KOPT-K1 (cell line): ENCODE measurements around the gene TRIM66.

Experiments used
- H3K27ac ChIP-seq: fragments of 200-600 bp; sonication (generic); 2 replicates; pipeline ENCODE4 v1.5.1; 2016; ENCODE audit warnings: antibody characterized with exemption, mild to moderate bottlenecking, low read depth, low read length; ENCODE audit not compliant: poor library complexity, severe bottlenecking
- H3K36me3 ChIP-seq: fragments of 200-600 bp; sonication (generic); 2 replicates; pipeline ENCODE4 v1.5.1; 2017; ENCODE audit warnings: antibody characterized with exemption, mild to moderate bottlenecking, low read length, moderate library complexity; ENCODE audit not compliant: insufficient read depth
- H3K9me3 ChIP-seq: fragments of 200-600 bp; sonication (generic); 2 replicates; pipeline ENCODE4 v1.5.1; 2017; ENCODE audit warnings: antibody characterized with exemption, low read length, mild to moderate bottlenecking; ENCODE audit not compliant: insufficient read depth, poor library complexity, severe bottlenecking

TRIM66 gene

DNA sequence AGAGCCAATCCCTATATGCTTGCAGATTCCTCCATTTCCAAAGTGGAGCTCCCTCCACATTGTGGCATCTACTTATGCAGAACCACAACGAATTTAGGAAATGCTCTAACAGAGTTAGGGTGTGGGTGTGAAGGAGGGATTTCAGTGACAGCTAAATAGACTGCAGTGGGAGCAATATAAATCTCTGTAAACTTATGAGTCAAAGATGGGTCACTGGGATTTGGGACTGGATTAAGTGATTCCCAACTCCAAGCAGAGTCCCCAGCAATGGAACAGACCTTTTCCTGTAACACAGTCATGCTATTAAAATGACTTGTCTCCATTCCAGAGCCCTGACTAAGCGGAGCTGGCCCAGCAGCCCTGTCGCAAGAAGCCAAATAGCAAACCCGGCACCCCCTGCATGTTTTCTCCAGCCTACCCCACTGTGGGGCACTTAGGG, 36.8 kb upstream of the TRIM66 start:
- H3K36me3 ChIP-seq = no peaks in the 10 kb centered on the region
- no peaks in the 10 kb centered on the region for H3K9me3 ChIP-seq
- no peak overlapping the region for H3K27ac ChIP-seq

GRCh38 chr11:8717876-8718753, 35.6 kb upstream of the TRIM66 start:
- Histone ChIP-seq H3K27ac (no peak overlapping the region), H3K9me3 (no peaks in the 10 kb centered on the region), H3K36me3 (no peaks in the 10 kb centered on the region)

DNA sequence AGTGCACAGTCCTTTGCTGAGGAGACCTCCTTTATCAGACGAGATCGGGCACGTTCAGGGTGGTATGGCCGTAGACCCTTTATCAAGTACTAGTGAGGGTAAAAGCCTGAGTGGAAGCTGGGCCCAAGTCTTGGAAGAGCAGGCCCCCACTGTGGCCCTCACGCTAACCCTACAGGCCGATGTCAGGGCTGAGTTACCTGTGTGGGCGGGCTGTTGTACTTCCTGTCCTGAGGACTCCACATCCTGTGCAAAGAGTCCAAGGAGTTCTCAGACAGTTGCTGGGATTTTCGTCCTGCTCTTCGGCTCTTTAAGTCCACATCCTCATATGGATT, 35.0 kb upstream of the TRIM66 start:
- no peaks in the 10 kb centered on the region for H3K9me3 ChIP-seq
- H3K36me3 ChIP-seq = no peaks in the 10 kb centered on the region
- H3K27ac ChIP-seq = no peak overlapping the region

DNA sequence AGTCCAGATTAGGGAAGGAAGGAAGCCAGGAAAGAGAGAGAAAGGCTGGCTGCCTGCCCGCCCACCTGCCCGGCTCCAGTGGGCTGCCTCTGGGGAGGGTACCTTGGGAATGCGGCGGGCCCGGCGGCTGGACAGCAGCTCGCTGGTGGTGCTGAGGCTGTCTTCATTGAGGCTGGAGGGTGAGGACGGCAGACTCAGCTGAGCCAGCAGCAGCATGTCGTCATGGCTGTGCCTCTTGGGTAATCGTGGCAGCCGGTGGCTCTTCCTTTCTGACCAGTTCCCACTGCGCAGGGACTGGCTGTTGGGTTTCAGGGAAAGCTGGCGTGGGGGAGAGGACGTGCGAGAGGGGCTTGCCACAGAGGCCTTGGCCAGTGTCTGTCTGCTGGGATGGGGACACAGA, 33.0 kb upstream of the TRIM66 start:
- H3K36me3 ChIP-seq = no peaks in the 10 kb centered on the region
- no peak overlapping the region for H3K27ac ChIP-seq
- H3K9me3 ChIP-seq = no peaks in the 10 kb centered on the region

DNA sequence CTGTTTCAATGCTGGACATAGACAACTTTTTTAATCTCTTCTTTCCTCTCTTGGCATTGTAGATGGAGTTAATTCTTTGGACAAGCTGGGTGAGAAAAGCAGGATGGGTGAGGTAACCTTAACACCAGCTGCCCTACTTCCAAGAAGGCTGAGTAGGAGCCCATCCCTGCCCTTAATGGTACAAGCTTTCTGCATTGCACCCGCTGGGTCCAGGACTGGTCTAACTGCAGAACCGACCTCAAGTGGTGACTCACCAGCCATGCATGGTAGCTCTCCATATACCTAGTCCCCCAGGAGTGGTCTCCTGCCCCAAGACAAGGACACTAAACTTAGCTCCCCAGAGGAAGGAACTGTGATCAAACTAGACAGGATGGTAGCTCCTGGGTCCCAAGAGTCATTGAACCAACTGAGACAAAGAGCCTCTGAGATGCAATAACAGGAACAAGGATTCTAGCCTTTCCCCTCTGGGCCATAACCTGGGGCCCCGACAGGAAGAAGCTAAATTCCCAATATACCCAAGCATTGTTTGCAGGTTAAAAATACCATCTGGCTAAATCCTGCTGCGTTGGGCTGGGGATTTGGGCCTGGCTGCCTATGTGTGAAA, 32.3 kb upstream of the TRIM66 start:
- no peaks in the 10 kb centered on the region for H3K36me3 ChIP-seq
- H3K9me3 ChIP-seq = no peaks in the 10 kb centered on the region
- H3K27ac ChIP-seq = no peak overlapping the region

DNA sequence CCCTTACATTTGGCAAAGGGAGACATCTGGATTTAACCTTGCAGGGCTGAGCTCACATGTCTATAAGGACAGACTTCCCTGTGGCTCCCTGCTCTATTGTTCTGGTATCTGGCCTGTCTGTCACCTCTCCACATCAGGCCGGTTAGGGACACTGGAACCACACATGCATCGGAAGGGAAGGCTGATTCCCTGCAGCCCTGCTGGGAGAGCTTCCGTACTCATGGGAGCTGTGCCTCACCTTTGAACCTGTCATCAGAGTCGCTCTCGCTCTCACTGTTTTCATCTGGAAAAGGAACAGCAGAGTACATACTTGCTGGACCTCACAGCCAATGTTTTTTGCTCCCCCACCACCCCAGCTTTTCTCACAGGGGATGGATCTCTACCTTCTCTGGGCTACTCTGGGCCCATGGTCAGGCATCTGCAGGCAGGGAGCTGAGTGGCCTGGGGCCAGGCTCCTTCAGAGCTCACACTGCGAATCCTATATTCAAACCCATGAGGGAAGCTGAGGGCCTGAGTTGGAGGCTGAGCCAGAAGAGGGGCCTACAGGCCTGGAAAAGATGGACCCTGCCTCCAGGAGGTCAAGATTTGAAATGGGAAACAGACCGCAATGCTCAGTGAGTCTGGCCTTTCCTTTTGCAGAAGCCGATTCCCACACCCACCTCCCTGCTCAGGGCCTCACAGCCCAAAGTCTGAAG, 31.4 kb upstream of the TRIM66 start:
- H3K27ac ChIP-seq = no peak overlapping the region
- no peaks in the 10 kb centered on the region for H3K9me3 ChIP-seq
- no peaks in the 10 kb centered on the region for H3K36me3 ChIP-seq

GRCh38 chr11:8712506-8712905, 30.0 kb upstream of the TRIM66 start:
- Histone ChIP-seq H3K9me3 (no peaks in the 10 kb centered on the region), H3K27ac (no peak overlapping the region), H3K36me3 (no peaks in the 10 kb centered on the region)

- Histone ChIP-seq H3K27ac (no peak overlapping the region), H3K36me3 (no peaks in the 10 kb centered on the region), H3K9me3 (no peaks in the 10 kb centered on the region)
These were observed 29.5 kb upstream of the TRIM66 start for GRCh38 chr11:8711895-8712442.

DNA sequence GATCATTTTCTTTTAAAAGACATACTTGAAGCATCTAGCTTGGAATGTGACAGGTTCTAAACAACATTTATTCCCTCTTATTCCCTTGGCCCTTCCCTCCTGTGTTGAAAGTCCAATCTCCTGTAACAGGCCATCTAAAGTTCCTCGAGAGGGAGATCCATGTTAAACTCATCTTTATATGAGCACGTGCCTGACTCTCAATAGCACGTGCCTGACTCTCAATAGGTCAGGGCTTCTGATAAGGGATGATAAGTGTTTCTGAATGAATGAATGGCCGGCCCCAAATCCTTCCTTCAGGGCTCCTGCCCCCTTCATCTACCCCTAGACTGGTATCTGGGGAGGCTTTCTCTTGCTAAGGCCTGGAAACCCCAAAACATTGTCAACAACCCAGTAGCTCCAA, 27.3 kb upstream of the TRIM66 start:
- Histone ChIP-seq H3K36me3 (no peaks in the 10 kb centered on the region), H3K9me3 (no peaks in the 10 kb centered on the region), H3K27ac (no peak overlapping the region)

DNA sequence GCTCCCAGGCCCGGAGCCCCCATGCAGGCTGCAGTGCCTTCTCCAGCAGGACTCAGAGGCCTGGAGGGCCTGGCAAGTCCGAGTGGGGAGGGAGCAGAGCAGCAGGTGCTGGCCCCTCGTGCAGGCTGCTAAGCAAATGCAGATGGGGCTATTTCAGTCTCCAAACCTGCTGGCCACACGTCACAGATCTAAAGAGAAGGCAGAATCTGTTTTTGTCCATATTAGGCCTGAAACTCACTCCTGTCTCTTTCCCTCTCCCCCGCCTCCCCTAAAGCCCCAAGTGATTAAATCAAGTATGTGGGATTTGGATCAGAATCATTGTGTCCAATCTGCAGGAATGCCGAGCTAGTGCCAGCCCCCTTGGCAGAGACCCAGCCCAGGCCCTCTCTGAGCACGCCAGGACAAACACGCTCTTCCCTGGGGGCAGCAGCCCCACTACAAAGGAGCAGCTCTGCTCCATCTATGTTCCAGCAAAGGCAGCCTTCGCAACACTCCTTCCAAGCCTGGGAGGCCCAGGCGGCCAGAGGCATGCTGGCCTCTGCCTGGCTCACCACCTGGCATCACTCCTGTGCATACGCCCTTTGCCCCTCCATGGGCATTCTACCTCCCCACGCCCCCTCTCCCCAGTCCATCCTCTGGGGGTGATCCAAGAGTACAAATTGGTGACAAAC, 26.7 kb upstream of the TRIM66 start:
- H3K27ac ChIP-seq = no peak overlapping the region
- no peaks in the 10 kb centered on the region for H3K36me3 ChIP-seq
- H3K9me3 ChIP-seq = no peaks in the 10 kb centered on the region

- Histone ChIP-seq H3K27ac (no peak overlapping the region), H3K36me3 (no peaks in the 10 kb centered on the region), H3K9me3 (no peaks in the 10 kb centered on the region)
These were observed 25.2 kb upstream of the TRIM66 start for GRCh38 chr11:8707541-8708191.

DNA sequence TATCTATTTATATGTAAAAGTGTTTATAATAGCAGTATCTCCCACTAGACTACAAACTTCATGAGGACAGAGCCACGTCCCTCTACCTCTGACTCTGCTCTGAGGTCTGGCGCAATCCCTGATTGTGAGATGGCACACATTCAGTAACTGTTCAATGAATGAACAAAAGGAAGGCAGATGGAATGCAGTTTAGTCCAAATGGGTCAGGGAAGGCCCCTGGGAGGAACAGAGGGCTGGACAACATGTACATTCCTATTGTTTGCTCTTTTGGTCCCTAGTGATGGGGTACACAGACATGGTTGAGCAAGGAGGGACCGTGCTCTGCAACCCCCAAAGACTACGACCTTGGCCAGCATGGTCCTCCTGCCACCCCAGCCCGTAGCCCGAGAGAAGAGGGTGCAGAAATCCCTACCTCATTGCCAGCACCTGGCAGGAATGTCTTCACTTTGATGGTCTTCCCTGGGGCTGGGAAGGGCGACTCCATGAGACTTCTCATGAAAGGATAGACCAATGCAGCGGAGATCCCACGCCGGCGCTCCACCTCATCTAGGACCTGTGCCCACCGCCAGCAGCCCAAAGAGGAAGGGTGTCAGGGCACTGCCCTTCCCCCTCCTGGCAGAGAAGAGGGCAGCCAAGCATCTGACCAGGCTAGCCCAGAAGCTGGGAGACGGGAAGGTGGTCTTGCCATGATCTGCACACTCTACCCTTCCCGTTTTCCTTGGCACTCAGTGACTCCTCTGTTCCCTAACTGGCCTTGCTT, 24.4 kb upstream of the TRIM66 start:
- H3K36me3 ChIP-seq = no peaks in the 10 kb centered on the region
- H3K9me3 ChIP-seq = no peaks in the 10 kb centered on the region
- H3K27ac ChIP-seq = no peak overlapping the region

DNA sequence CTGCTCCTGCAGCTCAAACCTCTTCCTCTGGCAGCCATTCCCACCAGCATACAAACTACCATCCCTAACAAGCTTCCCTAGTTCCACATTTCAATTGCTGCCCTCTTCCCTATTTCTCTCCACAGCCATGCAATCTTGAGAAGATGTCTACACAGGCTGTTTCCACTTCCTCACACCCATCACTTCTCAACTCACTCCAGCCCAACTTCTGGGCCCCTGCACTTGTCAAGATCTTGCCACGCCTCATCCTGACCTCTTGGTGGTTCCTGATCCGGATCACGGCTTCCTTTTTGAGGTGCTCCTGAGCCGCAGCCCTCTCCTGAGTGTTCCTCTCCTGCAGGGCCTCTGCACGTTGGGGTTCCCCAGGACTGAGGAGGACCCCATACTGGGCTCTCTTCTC, 22.7 kb upstream of the TRIM66 start:
- Histone ChIP-seq H3K9me3 (no peaks in the 10 kb centered on the region), H3K27ac (no peak overlapping the region), H3K36me3 (no peaks in the 10 kb centered on the region)

- no peaks in the 10 kb centered on the region for H3K36me3 ChIP-seq
- no peaks in the 10 kb centered on the region for H3K9me3 ChIP-seq
- H3K27ac ChIP-seq = no peak overlapping the region
These were observed 21.7 kb upstream of the TRIM66 start for GRCh38 chr11:8704136-8704535.
